GM12864 (cell line): ENCODE measurements around the gene COQ5.
"Not testable (repeated sequence)": the region's sequence is repeated elsewhere in the genome, so short reads cannot be mapped to it uniquely, and the experiment has no call there.

ENCODE experiments used
- DNase-seq: peaks from one replicate; pipeline ENCODE4 v3.0.0-alpha.2; 2011; ENCODE audit warnings: low read depth
- H3K4me3 ChIP-seq: 2 replicates; pipeline ENCODE4 v1.5.1; 2011; ENCODE audit warnings: mild to moderate bottlenecking, low read depth, low read length, control low read depth
- CTCF ChIP-seq: IDR thresholded peaks from 2 replicates; pipeline ENCODE4 v1.5.1; 2011; ENCODE audit warnings: low read depth, mild to moderate bottlenecking, moderate library complexity, low read length, control low read depth, inconsistent platforms; ENCODE audit errors: missing control alignments

COQ5 gene

GRCh38 chr12:120490325-120490724, 38.6 kb downstream of the COQ5 start:
- TF ChIP-seq CTCF: no peak
- no peak for DNase-seq
- H3K4me3 ChIP-seq: no peak overlapping the region

- DNase-seq: no peak
- TF ChIP-seq CTCF: no peak
- H3K4me3 ChIP-seq: no peak overlapping the region
Observed at GRCh38 chr12:120489018-120489417, 39.9 kb downstream of the COQ5 start.

GRCh38 chr12:120488057-120488640, 40.8 kb downstream of the COQ5 start:
- H3K4me3 ChIP-seq: no peak overlapping the region
- no peak for TF ChIP-seq CTCF
- DNase-seq: no peak

GRCh38 chr12:120487552-120487951, 41.4 kb downstream of the COQ5 start:
- not testable (repeated sequence) for DNase-seq

GRCh38 chr12:120485961-120486881, 42.7 kb downstream of the COQ5 start:
- no peak for DNase-seq
- TF ChIP-seq CTCF: no peak
- no peak overlapping the region for H3K4me3 ChIP-seq

More at GRCh38 chr12:120487552-120487951, 41.4 kb downstream of the COQ5 start:
- H3K4me3 ChIP-seq: not testable (repeated sequence)

GRCh38 chr12:120483621-120484020, 45.3 kb downstream of the COQ5 start:
- TF ChIP-seq CTCF: no peak
- H3K4me3 ChIP-seq: no peak overlapping the region

GRCh38 chr12:120481022-120481767, 47.8 kb downstream of the COQ5 start:
- H3K4me3 ChIP-seq: no peak overlapping the region
- DNase-seq: no peak
- TF ChIP-seq CTCF: no peak

More at GRCh38 chr12:120483621-120484020, 45.3 kb downstream of the COQ5 start:
- DNase-seq: no peak
